ENCODE results near the gene MYDGF. TPM values are rescaled to one million over a fixed set of nuclear protein-coding genes. Genes with fewer than 3 reads are reported as not detected.

The MYDGF gene
- polyA plus RNA-seq, 1 experiment, result 126 TPM

- Histone ChIP-seq H3K27ac (ENCODE audit: low read depth, low read length) (no peak overlapping the region), H3K27me3 (ENCODE audit: control insufficient read depth, insufficient read depth, low read length) (no peaks in the 10 kb centered on the region), H3K9me3 (ENCODE audit: control insufficient read depth, insufficient read depth, low read length) (no peaks in the 10 kb centered on the region), H3K4me3 (ENCODE audit: low read depth, low read length) (no peak overlapping the region)
- DNase-seq (ENCODE audit: low read depth, low spot score), result no peak
- TF ChIP-seq CTCF (IDR thresholded peaks at IDR 0.05; ENCODE audit: low read depth, low read length), result no peak
- ChIA-PET POLR2A (no interaction called here), CTCF (no interaction called here)
Measured at GRCh38 chr19:4689403-4689802, 19.3 kb upstream of the MYDGF start.

- Histone ChIP-seq H3K4me3 (ENCODE audit: low read depth, low read length) (no peak overlapping the region), H3K9me3 (ENCODE audit: control insufficient read depth, insufficient read depth, low read length) (no peaks in the 10 kb centered on the region), H3K27me3 (ENCODE audit: control insufficient read depth, insufficient read depth, low read length) (no peaks in the 10 kb centered on the region), H3K27ac (ENCODE audit: low read depth, low read length) (no peak overlapping the region)
- DNase-seq (ENCODE audit: low read depth, low spot score), result no peak
- CTCF ChIA-PET, result no interaction called here
- POLR2A ChIA-PET, result no interaction called here
- TF ChIP-seq CTCF (IDR thresholded peaks at IDR 0.05; ENCODE audit: low read depth, low read length), result no peak
Measured at GRCh38 chr19:4688587-4688986, 18.4 kb upstream of the MYDGF start.

- H3K4me3 ChIP-seq (ENCODE audit: low read depth, low read length), result no peak overlapping the region
- DNase-seq (ENCODE audit: low read depth, low spot score), result no peak
- no peak for TF ChIP-seq CTCF (IDR thresholded peaks at IDR 0.05; ENCODE audit: low read depth, low read length)
- no peak overlapping the region for H3K27ac ChIP-seq (ENCODE audit: low read depth, low read length)
- ChIA-PET POLR2A (no interaction called here), CTCF (no interaction called here)
- no peaks in the 10 kb centered on the region for H3K27me3 ChIP-seq (ENCODE audit: control insufficient read depth, insufficient read depth, low read length)
- no peaks in the 10 kb centered on the region; the same call in 1 of the 2 replicates for H3K9me3 ChIP-seq (ENCODE audit: control insufficient read depth, insufficient read depth, low read length)
Measured at GRCh38 chr19:4687396-4687795, 17.3 kb upstream of the MYDGF start.

- Histone ChIP-seq H3K4me3 (ENCODE audit: low read depth, low read length) (no peak overlapping the region), H3K27ac (ENCODE audit: low read depth, low read length) (no peak overlapping the region), H3K27me3 (ENCODE audit: control insufficient read depth, insufficient read depth, low read length) (no peaks in the 10 kb centered on the region), H3K9me3 (ENCODE audit: control insufficient read depth, insufficient read depth, low read length) (no peaks in the 10 kb centered on the region; the same call in 1 of the 2 replicates)
- ChIA-PET CTCF (no interaction called here), POLR2A (no interaction called here)
- no peak for TF ChIP-seq CTCF (IDR thresholded peaks at IDR 0.05; ENCODE audit: low read depth, low read length)
- DNase-seq (ENCODE audit: low read depth, low spot score), result no peak
Measured at GRCh38 chr19:4686700-4687099, 16.6 kb upstream of the MYDGF start.

GRCh38 chr19:4684312-4685095 lies 14.4 kb upstream of the MYDGF start:
- POLR2A ChIA-PET, result no interaction called here
- H3K4me3 ChIP-seq (ENCODE audit: low read depth, low read length), result no peak overlapping the region
- no peak overlapping the region for H3K27ac ChIP-seq (ENCODE audit: low read depth, low read length)
- CTCF ChIA-PET, result no interaction called here
- DNase-seq (ENCODE audit: low read depth, low spot score), result no peak
- peaks cover 1% of the 10 kb centered on the region; the same call in 1 of the 2 replicates for H3K9me3 ChIP-seq (ENCODE audit: control insufficient read depth, insufficient read depth, low read length)
- no peaks in the 10 kb centered on the region for H3K27me3 ChIP-seq (ENCODE audit: control insufficient read depth, insufficient read depth, low read length)
- TF ChIP-seq CTCF (IDR thresholded peaks at IDR 0.05; ENCODE audit: low read depth, low read length), result no peak

All from AG04450 (cell line).